C4-2B (cell line): ENCODE measurements around the gene SETBP1.

ENCODE experiments used
- H3K27ac ChIP-seq: fragments of 450-650 bp; 2 replicates; pipeline ENCODE4 v1.5.1; 2017
- ZFX ChIP-seq: fragments of 450-650 bp; IDR thresholded peaks from 2 replicates; pipeline ENCODE4 v1.6.1; 2017
- TF ChIP-seq, protein P1 (sequence below): fragments of 450-650 bp; conservative IDR thresholded peaks from 2 replicates; pipeline ENCODE4 v1.5.1; 2017; ENCODE audit warnings: mild to moderate bottlenecking

Gene SETBP1

DNA sequence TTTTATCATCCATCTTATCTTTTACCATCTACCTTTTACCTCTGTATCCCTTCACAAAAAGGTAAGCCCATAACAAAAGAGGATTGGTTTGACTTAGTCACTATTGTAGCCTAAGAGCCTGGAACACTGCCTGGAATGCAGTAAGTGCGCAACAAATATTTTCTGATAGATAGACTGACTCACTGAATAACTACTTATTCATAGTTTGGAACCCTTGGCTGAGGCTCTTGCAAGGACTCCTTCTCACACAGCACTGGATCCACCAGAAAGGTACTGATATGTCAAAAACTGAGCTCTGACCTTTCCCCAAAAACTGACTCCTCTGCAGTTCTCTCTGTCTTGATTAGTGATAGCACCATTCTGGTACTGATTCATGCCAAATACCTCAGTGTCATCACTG, 426.7 kb downstream of the SETBP1 start:
- no peak overlapping the region for H3K27ac ChIP-seq
- TF ChIP-seq, protein P1, sequence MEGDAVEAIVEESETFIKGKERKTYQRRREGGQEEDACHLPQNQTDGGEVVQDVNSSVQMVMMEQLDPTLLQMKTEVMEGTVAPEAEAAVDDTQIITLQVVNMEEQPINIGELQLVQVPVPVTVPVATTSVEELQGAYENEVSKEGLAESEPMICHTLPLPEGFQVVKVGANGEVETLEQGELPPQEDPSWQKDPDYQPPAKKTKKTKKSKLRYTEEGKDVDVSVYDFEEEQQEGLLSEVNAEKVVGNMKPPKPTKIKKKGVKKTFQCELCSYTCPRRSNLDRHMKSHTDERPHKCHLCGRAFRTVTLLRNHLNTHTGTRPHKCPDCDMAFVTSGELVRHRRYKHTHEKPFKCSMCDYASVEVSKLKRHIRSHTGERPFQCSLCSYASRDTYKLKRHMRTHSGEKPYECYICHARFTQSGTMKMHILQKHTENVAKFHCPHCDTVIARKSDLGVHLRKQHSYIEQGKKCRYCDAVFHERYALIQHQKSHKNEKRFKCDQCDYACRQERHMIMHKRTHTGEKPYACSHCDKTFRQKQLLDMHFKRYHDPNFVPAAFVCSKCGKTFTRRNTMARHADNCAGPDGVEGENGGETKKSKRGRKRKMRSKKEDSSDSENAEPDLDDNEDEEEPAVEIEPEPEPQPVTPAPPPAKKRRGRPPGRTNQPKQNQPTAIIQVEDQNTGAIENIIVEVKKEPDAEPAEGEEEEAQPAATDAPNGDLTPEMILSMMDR = no peak
- TF ChIP-seq ZFX = no peak

- TF ChIP-seq ZFX = no peak
- TF ChIP-seq, protein P1 = no peak
- no peak overlapping the region for H3K27ac ChIP-seq
These were observed 428.1 kb downstream of the SETBP1 start for GRCh38 chr18:45108754-45109153.

GRCh38 chr18:45109271-45109670, 428.6 kb downstream of the SETBP1 start:
- no peak overlapping the region for H3K27ac ChIP-seq
- TF ChIP-seq, protein P1 = no peak
- TF ChIP-seq ZFX = no peak

GRCh38 chr18:45109706-45110105, 429.0 kb downstream of the SETBP1 start:
- no peak overlapping the region for H3K27ac ChIP-seq
- TF ChIP-seq, protein P1 = no peak
- no peak for TF ChIP-seq ZFX

GRCh38 chr18:45110577-45111501, 430.2 kb downstream of the SETBP1 start:
- TF ChIP-seq, protein P1 = no peak
- TF ChIP-seq ZFX = no peak
- H3K27ac ChIP-seq = no peak overlapping the region

- TF ChIP-seq, protein P1 = no peak
- no peak for TF ChIP-seq ZFX
- H3K27ac ChIP-seq = no peak overlapping the region
These were observed 430.8 kb downstream of the SETBP1 start for GRCh38 chr18:45111502-45111848.

- no peak overlapping the region for H3K27ac ChIP-seq
- TF ChIP-seq, protein P1 = no peak
- no peak for TF ChIP-seq ZFX
These were observed 432.0 kb downstream of the SETBP1 start for GRCh38 chr18:45112682-45113081.
